ENCODE results near the gene MCRIP1.

The MCRIP1 gene

DNA sequence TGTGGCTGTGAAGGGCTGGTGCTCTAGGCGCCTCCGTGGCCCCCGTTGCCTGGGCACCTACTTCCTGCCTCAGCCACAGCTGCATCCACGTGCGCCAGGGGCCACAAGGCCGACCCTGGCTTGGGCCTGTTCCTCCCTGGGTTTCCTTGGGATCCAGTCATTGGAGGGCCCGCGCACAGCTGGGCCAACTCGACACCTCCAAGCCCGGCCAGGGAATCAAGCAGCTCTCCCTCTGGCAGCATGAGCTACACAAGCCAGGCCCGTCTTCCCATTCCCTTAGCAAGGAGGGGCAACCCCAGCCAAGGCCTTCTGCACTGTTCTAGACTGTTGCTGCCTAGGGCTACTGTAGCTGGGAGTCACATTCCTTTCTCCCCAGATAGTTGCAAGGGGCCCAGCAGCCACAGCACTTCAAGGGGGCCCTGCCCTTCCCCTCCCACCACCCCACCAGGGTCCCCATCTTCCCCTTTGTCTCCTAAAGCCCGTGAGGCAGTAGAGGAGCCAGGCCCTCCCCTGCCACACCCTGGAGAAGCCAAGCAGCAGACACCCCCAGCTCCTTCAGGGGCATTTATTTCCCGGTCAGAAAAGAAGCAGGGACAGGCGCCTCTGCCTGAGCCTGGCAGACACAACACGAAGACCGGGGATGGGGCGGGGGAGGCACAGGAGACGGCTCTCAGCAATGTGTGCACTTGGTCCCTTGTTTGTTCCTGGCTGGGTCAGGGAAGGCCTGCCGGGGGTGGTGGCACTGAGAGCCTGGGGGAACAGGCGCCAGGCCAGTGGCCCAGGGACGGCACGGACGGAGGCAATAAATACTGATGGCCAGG, 34.3 kb upstream of the MCRIP1 start:
- H3K9ac ChIP-seq (ENCODE audit: low read length) = peak overlapping the region; percentile 41
- H3K4me1 ChIP-seq (ENCODE audit: control insufficient read depth, insufficient read depth, low read length) = peaks cover 81% of the 10 kb centered on the region
- H3K4me3 ChIP-seq (ENCODE audit: low read length) = no peak overlapping the region
- peaks cover 11% of the 10 kb centered on the region for H3K36me3 ChIP-seq (ENCODE audit: control insufficient read depth, insufficient read depth, low read length)
- H3K9me3 ChIP-seq (ENCODE audit: control insufficient read depth, low read length) = no peaks in the 10 kb centered on the region
- H3K27me3 ChIP-seq (ENCODE audit: control insufficient read depth, insufficient read depth, low read length) = no peaks in the 10 kb centered on the region

DNA sequence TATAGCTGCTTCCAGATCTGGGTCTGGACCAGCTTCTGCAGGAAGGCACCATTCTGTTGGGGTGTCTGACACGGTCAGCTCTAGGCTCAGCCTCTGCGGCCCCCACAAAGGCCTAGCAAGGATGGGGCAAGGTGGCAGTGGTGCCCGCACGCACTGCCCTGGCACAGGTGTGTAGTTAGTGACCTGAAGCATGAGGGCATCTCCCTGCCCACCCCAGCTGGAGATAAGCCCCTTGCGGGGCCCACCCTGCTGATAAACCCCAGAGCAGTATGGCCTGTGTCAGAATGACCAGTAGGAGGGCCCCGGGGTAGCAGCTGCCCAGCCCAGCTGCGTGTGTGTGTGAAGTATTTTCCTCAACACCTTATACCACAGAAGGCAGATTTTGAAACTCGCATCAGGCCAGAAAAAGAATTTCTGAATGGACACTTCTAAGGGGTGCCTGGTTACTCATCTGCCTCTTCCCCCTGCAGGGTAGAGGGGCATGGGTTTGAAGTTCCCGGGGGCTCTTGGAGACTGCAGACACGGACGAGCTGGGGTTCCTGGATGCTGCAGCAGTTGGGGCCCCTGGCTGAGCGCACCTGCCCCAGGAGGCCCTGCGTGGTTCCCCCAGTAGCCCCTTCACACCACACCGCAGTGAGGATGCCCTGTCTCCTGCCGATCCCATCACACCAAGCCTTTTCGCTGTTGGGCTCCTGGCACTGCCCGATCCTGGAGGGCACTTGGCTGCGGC, 33.5 kb upstream of the MCRIP1 start:
- H3K27me3 ChIP-seq (ENCODE audit: control insufficient read depth, insufficient read depth, low read length) = no peaks in the 10 kb centered on the region
- H3K4me1 ChIP-seq (ENCODE audit: control insufficient read depth, insufficient read depth, low read length) = peaks cover 82% of the 10 kb centered on the region
- H3K9me3 ChIP-seq (ENCODE audit: control insufficient read depth, low read length) = no peaks in the 10 kb centered on the region
- H3K4me3 ChIP-seq (ENCODE audit: low read length) = no peak overlapping the region
- peak overlapping the region; percentile 27 for H3K9ac ChIP-seq (ENCODE audit: low read length)
- peaks cover 11% of the 10 kb centered on the region for H3K36me3 ChIP-seq (ENCODE audit: control insufficient read depth, insufficient read depth, low read length)

GRCh38 chr17:81865733-81866439, 32.8 kb upstream of the MCRIP1 start:
- no peaks in the 10 kb centered on the region for H3K27me3 ChIP-seq (ENCODE audit: control insufficient read depth, insufficient read depth, low read length)
- peak overlapping the region; percentile 46 for H3K9ac ChIP-seq (ENCODE audit: low read length)
- H3K36me3 ChIP-seq (ENCODE audit: control insufficient read depth, insufficient read depth, low read length) = peaks cover 11% of the 10 kb centered on the region
- no peaks in the 10 kb centered on the region for H3K9me3 ChIP-seq (ENCODE audit: control insufficient read depth, low read length)
- H3K4me1 ChIP-seq (ENCODE audit: control insufficient read depth, insufficient read depth, low read length) = peaks cover 83% of the 10 kb centered on the region
- no peak overlapping the region for H3K4me3 ChIP-seq (ENCODE audit: low read length)

- no peaks in the 10 kb centered on the region for H3K9me3 ChIP-seq (ENCODE audit: control insufficient read depth, low read length)
- peak overlapping the region; percentile 46 for H3K9ac ChIP-seq (ENCODE audit: low read length)
- H3K4me3 ChIP-seq (ENCODE audit: low read length) = no peak overlapping the region
- H3K4me1 ChIP-seq (ENCODE audit: control insufficient read depth, insufficient read depth, low read length) = peaks cover 83% of the 10 kb centered on the region
- no peaks in the 10 kb centered on the region for H3K27me3 ChIP-seq (ENCODE audit: control insufficient read depth, insufficient read depth, low read length)
- peaks cover 11% of the 10 kb centered on the region for H3K36me3 ChIP-seq (ENCODE audit: control insufficient read depth, insufficient read depth, low read length)
Measured at GRCh38 chr17:81865358-81865732, 32.3 kb upstream of the MCRIP1 start.

DNA sequence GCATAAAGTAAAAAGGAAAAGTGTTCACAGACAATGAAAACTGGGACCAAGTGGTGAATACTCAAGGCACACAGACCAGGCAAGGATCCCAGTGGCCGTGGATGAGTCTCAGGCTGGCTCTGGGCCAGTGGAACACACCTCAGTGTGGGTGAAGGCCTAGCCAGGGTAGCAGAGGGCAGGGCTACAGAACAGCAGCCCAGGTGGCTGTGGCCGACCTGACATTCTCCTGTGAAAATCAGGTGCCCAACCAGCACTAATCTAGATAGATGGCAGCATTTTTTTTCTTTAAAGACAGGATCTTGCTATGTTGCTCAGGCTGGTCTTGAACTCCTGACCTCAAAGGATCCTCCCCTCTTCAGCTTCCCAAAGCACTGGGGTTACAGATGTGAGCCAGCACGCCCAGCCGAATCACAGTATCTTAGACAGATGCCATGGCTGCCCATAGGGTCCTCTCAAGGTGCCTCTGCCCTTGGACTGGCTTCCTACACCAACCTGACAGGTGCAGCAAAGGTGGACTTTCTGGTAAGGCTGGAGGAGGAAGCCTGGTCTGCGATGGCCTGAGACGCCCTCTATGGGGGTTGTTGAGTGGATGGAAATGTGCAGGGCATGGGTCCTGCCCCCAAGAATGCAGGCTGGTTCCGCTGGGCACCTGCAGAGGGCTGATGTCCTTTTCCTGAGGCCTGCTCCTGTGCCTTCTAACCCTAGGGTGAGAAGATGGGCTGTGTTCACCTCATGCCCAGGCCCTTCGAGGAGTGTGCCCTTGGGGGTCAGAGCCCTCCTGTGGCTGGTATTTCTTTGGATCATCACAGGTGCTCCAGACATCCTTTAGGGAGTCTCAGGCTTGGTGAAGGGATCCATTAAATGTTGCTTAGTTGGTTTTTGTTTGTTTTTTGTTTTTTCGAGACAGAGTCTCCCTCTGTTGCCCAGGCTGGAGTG, 31.0 kb upstream of the MCRIP1 start:
- Histone ChIP-seq H3K9me3 (ENCODE audit: control insufficient read depth, low read length) (no peaks in the 10 kb centered on the region), H3K36me3 (ENCODE audit: control insufficient read depth, insufficient read depth, low read length) (peaks cover 5% of the 10 kb centered on the region), H3K9ac (ENCODE audit: low read length) (peak overlapping the region; percentile 24), H3K27me3 (ENCODE audit: control insufficient read depth, insufficient read depth, low read length) (no peaks in the 10 kb centered on the region), H3K4me3 (ENCODE audit: low read length) (no peak overlapping the region), H3K4me1 (ENCODE audit: control insufficient read depth, insufficient read depth, low read length) (peaks cover 76% of the 10 kb centered on the region)

DNA sequence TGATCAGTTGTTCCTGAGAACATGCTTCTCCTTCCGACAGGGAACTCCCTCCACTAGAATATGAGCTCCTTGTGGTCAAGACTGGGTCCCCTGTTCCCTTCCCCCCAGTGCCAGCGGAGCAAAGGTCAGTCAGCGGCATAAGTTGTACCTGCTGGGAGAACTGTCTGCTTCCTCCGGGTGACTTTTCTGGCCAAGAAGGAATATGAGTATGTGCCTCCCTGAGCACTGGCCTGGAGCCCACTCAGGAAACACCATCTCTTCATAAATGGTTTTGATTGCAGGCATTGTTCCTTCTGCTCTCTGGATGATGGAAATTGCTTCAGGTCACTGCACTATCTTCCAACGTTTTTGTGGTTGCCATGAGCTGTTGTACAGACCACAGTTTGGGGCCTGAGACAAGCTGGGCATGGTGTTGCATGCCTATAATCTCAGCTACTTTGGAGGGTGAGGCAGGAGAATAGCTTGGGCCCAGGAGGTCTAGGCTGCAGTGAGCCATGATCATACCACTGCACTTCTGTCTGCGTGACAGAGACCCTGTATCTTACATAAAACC, 30.1 kb upstream of the MCRIP1 start:
- Histone ChIP-seq H3K4me3 (ENCODE audit: low read length) (no peak overlapping the region), H3K36me3 (ENCODE audit: control insufficient read depth, insufficient read depth, low read length) (no peaks in the 10 kb centered on the region), H3K27me3 (ENCODE audit: control insufficient read depth, insufficient read depth, low read length) (no peaks in the 10 kb centered on the region), H3K9me3 (ENCODE audit: control insufficient read depth, low read length) (no peaks in the 10 kb centered on the region), H3K4me1 (ENCODE audit: control insufficient read depth, insufficient read depth, low read length) (peaks cover 77% of the 10 kb centered on the region), H3K9ac (ENCODE audit: low read length) (peak overlapping the region; percentile 24)

- H3K36me3 ChIP-seq (ENCODE audit: control insufficient read depth, insufficient read depth, low read length) = peaks cover 5% of the 10 kb centered on the region
- peak overlapping the region; percentile 81 for H3K9ac ChIP-seq (ENCODE audit: low read length)
- H3K27me3 ChIP-seq (ENCODE audit: control insufficient read depth, insufficient read depth, low read length) = no peaks in the 10 kb centered on the region
- no peaks in the 10 kb centered on the region for H3K9me3 ChIP-seq (ENCODE audit: control insufficient read depth, low read length)
- peaks cover 71% of the 10 kb centered on the region for H3K4me1 ChIP-seq (ENCODE audit: control insufficient read depth, insufficient read depth, low read length)
- peak overlapping the region; percentile 83 for H3K4me3 ChIP-seq (ENCODE audit: low read length)
Measured at GRCh38 chr17:81860756-81861568, 27.9 kb upstream of the MCRIP1 start.

DNA sequence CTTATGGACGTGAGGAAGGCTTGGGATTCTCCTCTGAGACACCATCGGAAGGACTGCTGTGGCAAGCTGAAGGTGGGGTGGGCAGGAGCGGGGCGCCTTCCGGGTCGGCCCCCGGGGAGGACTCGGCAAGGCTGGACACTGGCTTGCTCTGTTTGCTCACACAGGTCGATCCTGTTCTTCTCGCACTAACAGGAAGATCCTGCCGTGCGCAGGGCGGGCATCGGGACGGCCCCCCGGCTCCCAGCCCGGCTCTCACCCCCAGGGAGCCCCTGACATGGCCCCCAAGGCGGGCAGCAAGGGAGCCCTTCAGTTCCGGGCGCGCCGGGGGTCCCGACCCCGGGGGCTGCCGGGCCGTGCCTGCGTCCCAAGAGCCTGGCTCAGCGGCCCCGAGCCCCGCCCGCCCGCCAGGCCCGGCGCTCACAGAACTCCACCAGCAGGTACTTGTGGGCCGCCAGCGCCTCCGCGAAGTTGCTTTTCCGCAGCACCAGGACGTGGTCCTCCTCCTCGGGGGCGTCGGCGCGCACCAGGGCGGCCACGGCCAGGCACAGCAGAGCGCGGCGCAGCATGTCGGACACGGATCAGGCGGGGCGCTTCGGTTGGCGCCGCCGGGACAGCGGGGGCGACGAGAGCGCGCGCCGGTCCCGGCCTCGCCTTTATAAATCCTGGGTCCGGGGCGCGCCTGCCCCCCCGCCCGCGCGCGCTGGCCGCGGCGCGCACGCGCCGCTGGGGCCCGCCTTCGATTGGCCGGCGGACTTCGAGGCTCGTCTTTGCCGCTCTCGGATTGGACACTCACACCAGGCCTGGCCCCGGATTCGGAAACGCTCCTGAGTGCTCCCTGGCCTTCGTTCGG, 27.0 kb upstream of the MCRIP1 start, which contains the start of gene P4HB:
TSS of gene P4HB (minus strand) at position 630 of the 850 bp plus-strand sequence. CDS start at position 566, 64 bp downstream.
- no peaks in the 10 kb centered on the region for H3K27me3 ChIP-seq (ENCODE audit: control insufficient read depth, insufficient read depth, low read length)
- no peaks in the 10 kb centered on the region for H3K9me3 ChIP-seq (ENCODE audit: control insufficient read depth, low read length)
- H3K36me3 ChIP-seq (ENCODE audit: control insufficient read depth, insufficient read depth, low read length) = peaks cover 5% of the 10 kb centered on the region
- H3K4me3 ChIP-seq (ENCODE audit: low read length) = peak within 1 kb of the TSS; percentile 83
- peak within 1 kb of the TSS; percentile 81 for H3K9ac ChIP-seq (ENCODE audit: low read length)
- peaks cover 73% of the 10 kb centered on the region for H3K4me1 ChIP-seq (ENCODE audit: control insufficient read depth, insufficient read depth, low read length)

DNA sequence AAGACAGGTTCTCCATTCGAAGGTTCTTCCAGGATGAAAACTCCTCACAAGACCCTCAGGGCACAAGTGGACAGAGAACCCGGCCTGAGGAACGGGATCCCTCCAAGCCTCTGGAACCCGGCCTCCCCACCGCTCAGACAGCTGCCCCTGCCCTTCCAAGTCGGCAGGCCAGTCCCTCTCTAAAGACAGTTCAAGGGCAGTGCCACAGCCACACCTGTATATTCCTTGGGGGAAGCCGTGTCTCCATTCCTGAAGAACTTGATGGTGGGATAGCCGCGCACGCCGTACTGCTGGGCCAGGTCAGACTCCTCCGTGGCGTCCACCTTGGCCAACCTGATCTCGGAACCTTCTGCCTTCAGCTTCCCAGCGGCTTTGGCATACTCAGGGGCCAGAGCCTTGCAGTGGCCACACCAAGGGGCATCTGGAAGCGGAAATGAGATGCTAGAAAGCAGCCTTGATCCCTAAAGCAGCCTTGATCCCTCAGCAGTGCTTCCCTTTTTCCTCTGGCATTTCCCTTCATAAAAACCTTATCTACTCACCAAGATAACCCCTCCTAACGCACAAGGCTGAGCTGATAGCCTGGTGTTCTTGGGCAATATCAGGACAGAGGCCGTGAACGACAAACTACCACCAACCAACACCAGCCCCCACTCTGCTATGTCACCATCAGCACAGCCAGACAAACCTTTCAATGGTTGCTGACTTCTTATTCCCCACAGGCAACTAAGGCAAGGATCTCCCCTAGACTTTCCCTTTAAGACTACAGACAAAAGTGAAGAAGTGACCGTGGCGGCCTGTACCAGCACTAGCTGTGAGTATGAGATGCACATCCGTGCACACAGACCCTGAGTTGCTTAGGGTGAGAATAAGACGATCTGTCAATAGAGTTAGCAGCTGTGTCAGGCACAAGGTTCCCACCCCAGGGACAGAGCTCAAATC, 26.1 kb upstream of the MCRIP1 start:
- peak overlapping the region; percentile 79 for H3K9ac ChIP-seq (ENCODE audit: low read length)
- H3K9me3 ChIP-seq (ENCODE audit: control insufficient read depth, low read length) = no peaks in the 10 kb centered on the region
- H3K36me3 ChIP-seq (ENCODE audit: control insufficient read depth, insufficient read depth, low read length) = peaks cover 5% of the 10 kb centered on the region
- H3K27me3 ChIP-seq (ENCODE audit: control insufficient read depth, insufficient read depth, low read length) = no peaks in the 10 kb centered on the region
- peak overlapping the region; percentile 80 for H3K4me3 ChIP-seq (ENCODE audit: low read length)
- H3K4me1 ChIP-seq (ENCODE audit: control insufficient read depth, insufficient read depth, low read length) = peaks cover 72% of the 10 kb centered on the region
